BE2C (cell line): ENCODE results near the gene FICD.

Experiments
- DNase-seq: peaks from one replicate; pipeline ENCODE4 v3.0.0-alpha.2; 2020
- H3K27me3 ChIP-seq: fragments of 250-450 bp; sonication (Bioruptor Pico); 2 replicates; pipeline ENCODE4 v1.5.1; 2020; ENCODE audit warnings: mild to moderate bottlenecking
- H3K36me3 ChIP-seq: fragments of 250-450 bp; sonication (Bioruptor Pico); 2 replicates; pipeline ENCODE4 v1.5.1; 2020; ENCODE audit warnings: mild to moderate bottlenecking
- H3K4me1 ChIP-seq: fragments of 250-450 bp; sonication (Bioruptor Pico); 2 replicates; pipeline ENCODE4 v1.5.1; 2020
- H3K4me3 ChIP-seq: 2 replicates; pipeline ENCODE4 v1.5.1; 2011; ENCODE audit warnings: low read depth, low read length
- H3K9me3 ChIP-seq: fragments of 250-450 bp; sonication (Bioruptor Pico); 2 replicates; pipeline ENCODE4 v1.5.1; 2020
- TF ChIP-seq, protein P1 (sequence below): IDR thresholded peaks from 2 replicates; pipeline ENCODE4 v1.5.1; 2012; ENCODE audit warnings: mild to moderate bottlenecking, low read depth, low read length

Gene FICD

DNA sequence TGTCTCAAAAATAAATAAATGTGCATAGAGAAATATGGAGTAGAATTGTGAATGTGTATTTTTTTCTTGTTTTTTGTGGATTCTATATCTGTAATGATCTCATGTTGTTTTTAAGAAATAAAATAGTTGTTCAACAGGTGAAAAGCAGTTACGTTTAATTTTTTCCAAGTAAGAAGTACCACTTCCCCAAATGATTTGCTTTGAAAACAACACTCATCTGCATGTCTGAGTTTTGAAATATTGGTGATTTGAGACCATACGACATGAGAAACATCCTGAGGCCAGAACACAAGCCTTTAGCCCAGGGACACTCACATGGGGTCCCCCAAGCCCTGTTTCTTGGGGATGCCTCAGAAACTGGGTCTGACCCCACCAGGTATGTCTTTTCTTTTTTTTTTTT, 4.2 kb upstream of the FICD start:
- no peaks in the 10 kb centered on the region for H3K27me3 ChIP-seq
- H3K9me3 ChIP-seq, result peaks cover 5% of the 10 kb centered on the region; the same call in 1 of the 2 replicates
- no peak overlapping the region for H3K4me3 ChIP-seq
- H3K36me3 ChIP-seq, result no peaks in the 10 kb centered on the region
- DNase-seq, result no peak
- TF ChIP-seq, protein P1, sequence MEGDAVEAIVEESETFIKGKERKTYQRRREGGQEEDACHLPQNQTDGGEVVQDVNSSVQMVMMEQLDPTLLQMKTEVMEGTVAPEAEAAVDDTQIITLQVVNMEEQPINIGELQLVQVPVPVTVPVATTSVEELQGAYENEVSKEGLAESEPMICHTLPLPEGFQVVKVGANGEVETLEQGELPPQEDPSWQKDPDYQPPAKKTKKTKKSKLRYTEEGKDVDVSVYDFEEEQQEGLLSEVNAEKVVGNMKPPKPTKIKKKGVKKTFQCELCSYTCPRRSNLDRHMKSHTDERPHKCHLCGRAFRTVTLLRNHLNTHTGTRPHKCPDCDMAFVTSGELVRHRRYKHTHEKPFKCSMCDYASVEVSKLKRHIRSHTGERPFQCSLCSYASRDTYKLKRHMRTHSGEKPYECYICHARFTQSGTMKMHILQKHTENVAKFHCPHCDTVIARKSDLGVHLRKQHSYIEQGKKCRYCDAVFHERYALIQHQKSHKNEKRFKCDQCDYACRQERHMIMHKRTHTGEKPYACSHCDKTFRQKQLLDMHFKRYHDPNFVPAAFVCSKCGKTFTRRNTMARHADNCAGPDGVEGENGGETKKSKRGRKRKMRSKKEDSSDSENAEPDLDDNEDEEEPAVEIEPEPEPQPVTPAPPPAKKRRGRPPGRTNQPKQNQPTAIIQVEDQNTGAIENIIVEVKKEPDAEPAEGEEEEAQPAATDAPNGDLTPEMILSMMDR, result no peak
- H3K4me1 ChIP-seq, result peaks cover 4% of the 10 kb centered on the region

DNA sequence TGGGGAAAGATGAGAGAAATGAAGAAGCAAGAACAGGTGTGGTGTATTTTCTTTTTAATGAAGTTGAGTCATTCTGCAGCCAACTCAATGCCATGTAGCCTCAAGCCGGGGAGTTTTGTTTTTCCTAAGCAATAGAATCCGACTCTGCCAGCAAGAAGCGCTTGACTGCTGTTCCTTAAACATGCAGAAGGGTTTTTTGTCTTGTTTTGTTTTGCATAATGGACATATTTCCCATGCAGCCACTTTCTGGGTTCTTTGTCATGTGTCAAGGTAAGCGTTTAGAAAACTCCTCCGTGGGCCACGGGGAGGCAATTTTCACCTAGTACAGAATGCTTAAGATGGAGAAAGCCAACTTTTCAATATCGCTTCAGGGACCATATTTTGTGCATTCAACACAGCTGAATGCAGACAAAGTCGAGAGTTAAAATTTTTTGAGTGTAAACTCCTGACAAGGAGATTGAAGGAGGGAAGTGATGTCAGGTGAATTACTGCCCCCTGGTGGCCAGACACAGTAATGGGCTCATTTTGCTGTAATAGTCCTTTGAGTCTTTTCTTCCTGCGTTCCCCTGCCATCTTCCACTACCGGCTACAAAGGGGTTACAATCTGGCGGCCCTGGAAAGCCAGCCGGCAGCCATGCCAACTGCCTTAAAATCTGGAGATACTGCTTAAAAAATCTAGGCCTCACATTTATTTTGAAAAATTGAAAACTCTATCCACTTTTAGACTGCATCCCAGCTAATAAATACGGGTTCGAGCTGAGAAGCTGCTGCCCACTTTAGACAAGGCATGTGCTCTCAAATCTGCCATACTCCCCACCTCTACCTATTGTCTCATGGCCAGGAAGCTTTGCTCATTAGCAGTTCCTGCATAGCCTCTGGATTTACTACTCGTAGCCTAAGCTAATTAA, 3.2 kb upstream of the FICD start:
- peaks cover 5% of the 10 kb centered on the region; the same call in 1 of the 2 replicates for H3K9me3 ChIP-seq
- DNase-seq, result peak; percentile 73
- H3K4me1 ChIP-seq, result peaks cover 4% of the 10 kb centered on the region
- H3K27me3 ChIP-seq, result no peaks in the 10 kb centered on the region
- H3K36me3 ChIP-seq, result no peaks in the 10 kb centered on the region
- TF ChIP-seq, protein P1, result peak; percentile 87
- peak overlapping the region; percentile 29; the same call in 1 of the 2 replicates for H3K4me3 ChIP-seq

DNA sequence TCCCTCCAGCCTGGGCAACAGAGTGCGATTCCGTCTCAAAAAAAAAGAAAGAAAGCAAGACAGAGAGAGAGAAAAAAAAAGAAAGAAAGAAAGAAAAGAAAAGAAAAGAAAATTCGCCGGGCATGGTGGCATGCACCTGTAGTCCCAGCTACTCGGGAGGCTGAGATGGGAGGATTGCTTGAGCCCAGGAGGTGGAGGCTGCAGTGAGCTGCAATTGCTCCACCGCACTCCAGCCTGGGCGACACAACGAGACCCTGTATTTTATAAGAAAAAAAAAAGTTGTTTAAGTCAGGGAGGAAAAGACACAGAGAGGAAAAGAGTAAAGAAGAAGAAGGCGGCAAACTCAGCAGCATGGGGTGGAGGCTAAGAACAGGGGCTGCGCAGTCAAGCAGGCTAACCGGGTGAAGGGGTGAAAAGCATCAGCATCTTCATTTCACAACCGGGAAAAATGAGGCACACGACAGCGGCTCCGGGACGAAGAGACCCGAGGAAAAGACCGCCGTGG, 557 bp upstream of the FICD start:
- Histone ChIP-seq H3K4me1 (peaks cover 4% of the 10 kb centered on the region), H3K36me3 (peaks cover 14% of the 10 kb centered on the region), H3K27me3 (no peaks in the 10 kb centered on the region), H3K9me3 (peaks cover 4% of the 10 kb centered on the region; the same call in 1 of the 2 replicates), H3K4me3 (peak overlapping the region; percentile 86)
- DNase-seq, result no peak
- TF ChIP-seq, protein P1, result no peak

DNA sequence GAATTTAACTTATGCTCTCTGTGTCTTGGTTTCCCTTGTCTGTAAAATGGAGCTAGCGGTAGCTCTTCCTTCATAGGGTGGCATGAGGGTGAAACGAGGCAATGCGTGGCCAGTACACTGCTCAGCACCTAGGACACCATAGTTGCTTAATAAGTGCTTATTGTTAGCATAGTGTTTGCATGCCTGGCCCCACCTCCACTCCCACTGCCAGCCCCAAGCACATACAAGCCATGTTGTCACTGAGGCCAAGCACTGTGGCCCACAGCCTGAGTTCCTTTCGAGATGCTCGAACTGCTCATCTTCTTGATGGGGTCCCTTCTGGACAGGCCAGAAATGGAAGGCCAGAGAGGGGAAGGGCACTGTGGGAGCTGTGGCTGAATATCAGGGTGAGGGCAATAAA, 839 bp downstream of the FICD start:
- no peak for DNase-seq
- Histone ChIP-seq H3K36me3 (peaks cover 22% of the 10 kb centered on the region), H3K4me3 (peak overlapping the region; percentile 86), H3K9me3 (no peaks in the 10 kb centered on the region), H3K27me3 (no peaks in the 10 kb centered on the region), H3K4me1 (peaks cover 4% of the 10 kb centered on the region)
- TF ChIP-seq, protein P1, result no peak

DNA sequence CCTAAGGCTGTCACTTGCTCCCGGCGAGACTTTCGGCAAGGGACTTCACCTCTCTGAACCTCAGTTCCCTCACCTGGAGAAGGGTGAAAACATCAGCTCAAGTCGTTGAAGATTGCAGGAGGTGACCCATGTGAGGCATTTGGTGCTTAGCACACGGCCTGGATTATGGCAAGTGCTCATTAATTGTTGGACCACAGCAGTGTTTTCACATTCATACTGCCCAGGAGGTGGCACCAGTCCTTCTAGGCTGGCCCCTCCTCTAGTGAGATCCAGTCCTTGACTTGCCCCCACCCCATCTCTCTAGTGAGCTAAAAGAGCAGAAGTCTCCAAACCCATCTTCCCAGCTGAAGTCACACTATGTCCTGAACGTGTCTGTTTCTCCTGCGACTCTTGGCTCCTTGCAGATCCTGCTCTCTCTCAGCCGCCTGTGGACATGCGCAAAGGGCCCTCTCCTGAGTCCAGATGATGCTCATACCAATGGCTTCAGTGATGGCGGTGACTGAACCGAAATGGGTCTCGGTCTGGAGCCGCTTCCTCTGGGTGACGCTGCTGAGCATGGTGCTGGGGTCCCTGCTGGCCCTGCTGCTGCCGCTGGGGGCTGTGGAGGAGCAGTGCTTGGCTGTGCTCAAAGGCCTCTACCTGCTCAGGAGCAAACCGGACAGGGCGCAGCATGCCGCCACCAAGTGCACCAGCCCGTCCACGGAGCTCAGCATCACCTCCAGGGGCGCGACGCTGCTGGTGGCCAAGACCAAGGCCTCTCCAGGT, 1.6 kb downstream of the FICD start:
- peaks cover 3% of the 10 kb centered on the region for H3K4me1 ChIP-seq
- H3K36me3 ChIP-seq, result peaks cover 30% of the 10 kb centered on the region
- TF ChIP-seq, protein P1, result peak; percentile 12; the same call in 1 of the 2 replicates
- H3K27me3 ChIP-seq, result no peaks in the 10 kb centered on the region
- no peak for DNase-seq
- no peak overlapping the region for H3K4me3 ChIP-seq
- no peaks in the 10 kb centered on the region for H3K9me3 ChIP-seq
